Astrocyte of the cerebellum (primary cell): ENCODE results near the gene PLIN3.
"Not testable (repeated sequence)": the region's sequence is repeated elsewhere in the genome, so short reads cannot be mapped to it uniquely, and the experiment has no call there.

Source experiments
- DNase-seq: peaks from one replicate; pipeline ENCODE4 v3.0.0-alpha.2; 2011; ENCODE audit warnings: low read depth
- H3K4me3 ChIP-seq: 2 replicates; pipeline ENCODE4 v1.5.1; 2011; ENCODE audit warnings: mild to moderate bottlenecking, low read depth, low read length, moderate library complexity
- in situ Hi-C: cut with HindIII; loops from 2 replicates; pipeline ENCODE4 v1.10.0; 2017; ENCODE audit warnings: low sequenced_read_pairs
- TF ChIP-seq, protein P1 (sequence below): IDR thresholded peaks from 2 replicates; pipeline ENCODE4 v1.5.1; 2012; ENCODE audit warnings: low read length, low read depth, moderate library complexity, mild to moderate bottlenecking; ENCODE audit errors: missing control alignments

The PLIN3 gene

DNA sequence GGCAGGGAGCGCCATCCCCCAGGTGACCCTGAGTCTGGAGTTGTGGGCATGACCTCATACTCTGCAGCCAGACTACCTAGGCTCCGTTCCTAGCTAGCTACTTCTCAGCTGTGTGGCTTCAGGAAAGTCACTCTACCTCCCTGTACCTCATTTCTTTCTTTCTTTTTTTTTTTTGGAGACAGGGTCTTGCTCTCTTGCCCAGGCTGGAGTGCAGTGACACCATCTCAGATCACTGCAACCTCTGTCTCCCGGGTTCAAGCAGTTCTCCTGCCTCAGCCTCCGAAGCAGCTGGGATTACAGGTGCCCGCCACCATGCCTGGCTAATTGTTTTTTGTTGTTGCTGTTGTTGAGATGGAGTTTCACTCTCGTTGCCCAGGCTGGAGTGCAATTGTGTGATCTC, 15.0 kb downstream of the PLIN3 start:
- in situ Hi-C loops: no loop called here
- no peak for DNase-seq
- H3K4me3 ChIP-seq: no peak overlapping the region
- TF ChIP-seq, protein P1, sequence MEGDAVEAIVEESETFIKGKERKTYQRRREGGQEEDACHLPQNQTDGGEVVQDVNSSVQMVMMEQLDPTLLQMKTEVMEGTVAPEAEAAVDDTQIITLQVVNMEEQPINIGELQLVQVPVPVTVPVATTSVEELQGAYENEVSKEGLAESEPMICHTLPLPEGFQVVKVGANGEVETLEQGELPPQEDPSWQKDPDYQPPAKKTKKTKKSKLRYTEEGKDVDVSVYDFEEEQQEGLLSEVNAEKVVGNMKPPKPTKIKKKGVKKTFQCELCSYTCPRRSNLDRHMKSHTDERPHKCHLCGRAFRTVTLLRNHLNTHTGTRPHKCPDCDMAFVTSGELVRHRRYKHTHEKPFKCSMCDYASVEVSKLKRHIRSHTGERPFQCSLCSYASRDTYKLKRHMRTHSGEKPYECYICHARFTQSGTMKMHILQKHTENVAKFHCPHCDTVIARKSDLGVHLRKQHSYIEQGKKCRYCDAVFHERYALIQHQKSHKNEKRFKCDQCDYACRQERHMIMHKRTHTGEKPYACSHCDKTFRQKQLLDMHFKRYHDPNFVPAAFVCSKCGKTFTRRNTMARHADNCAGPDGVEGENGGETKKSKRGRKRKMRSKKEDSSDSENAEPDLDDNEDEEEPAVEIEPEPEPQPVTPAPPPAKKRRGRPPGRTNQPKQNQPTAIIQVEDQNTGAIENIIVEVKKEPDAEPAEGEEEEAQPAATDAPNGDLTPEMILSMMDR: no peak

DNA sequence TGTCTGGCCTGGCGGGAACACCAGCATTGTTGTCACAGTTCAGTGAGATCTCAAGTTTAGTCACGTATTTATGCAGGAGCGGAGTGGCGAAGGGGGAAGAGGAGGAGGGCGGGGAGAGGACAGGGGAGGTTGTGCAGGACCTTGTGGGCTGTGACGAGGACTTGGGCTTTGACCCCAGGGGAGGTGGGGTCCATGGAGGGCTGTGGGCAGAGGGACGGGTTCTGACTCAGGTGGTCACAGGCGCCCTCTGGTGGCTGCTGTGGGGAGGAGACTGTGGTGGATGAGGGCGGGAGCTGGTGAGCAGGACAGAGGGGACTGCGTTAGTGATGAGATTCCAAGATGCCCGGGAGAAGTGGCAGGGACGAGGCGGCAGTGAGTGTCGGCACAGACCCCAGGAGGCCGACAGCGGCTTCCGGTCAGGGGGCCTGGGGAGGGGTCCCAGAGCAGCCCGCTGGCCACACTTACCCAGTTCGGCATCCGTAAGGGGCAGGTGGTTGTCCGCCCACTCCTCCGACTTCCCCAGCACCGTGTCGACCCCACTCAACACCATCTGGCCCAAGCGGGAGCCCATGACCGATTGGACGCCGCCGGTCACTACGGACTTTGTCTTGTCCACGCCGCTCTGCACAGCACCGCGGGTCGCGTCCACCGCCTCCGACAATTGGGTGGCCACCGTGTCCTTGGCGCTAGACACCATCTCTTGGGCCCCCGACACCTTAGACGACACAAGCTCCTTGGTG, 15.7 kb downstream of the PLIN3 start:
- in situ Hi-C loops: no loop called here
- TF ChIP-seq, protein P1: peak; percentile 91
- H3K4me3 ChIP-seq: no peak overlapping the region
- no peak for DNase-seq

DNA sequence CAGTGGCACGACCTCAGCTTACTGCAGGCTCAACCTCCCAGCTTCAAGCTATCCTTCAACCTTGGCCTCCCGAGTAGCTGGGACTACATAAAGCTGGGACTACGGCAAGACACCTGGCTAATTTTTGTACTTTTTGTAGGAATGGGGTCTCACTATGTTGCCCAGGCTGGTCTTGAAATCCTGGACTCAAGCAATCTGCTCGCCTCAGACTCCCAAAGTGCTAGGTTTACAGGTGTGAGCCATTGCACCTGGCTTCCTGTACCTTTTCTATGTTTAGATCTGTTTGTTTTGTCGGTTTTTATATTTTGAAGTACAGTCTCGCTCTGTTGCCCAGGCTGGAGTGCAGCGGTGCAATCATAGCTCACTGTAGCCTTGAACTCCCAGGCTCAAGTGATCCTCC, 18.4 kb downstream of the PLIN3 start:
- no peak for DNase-seq
- TF ChIP-seq, protein P1: no peak
- H3K4me3 ChIP-seq: no peak overlapping the region
- in situ Hi-C loops: no loop called here

DNA sequence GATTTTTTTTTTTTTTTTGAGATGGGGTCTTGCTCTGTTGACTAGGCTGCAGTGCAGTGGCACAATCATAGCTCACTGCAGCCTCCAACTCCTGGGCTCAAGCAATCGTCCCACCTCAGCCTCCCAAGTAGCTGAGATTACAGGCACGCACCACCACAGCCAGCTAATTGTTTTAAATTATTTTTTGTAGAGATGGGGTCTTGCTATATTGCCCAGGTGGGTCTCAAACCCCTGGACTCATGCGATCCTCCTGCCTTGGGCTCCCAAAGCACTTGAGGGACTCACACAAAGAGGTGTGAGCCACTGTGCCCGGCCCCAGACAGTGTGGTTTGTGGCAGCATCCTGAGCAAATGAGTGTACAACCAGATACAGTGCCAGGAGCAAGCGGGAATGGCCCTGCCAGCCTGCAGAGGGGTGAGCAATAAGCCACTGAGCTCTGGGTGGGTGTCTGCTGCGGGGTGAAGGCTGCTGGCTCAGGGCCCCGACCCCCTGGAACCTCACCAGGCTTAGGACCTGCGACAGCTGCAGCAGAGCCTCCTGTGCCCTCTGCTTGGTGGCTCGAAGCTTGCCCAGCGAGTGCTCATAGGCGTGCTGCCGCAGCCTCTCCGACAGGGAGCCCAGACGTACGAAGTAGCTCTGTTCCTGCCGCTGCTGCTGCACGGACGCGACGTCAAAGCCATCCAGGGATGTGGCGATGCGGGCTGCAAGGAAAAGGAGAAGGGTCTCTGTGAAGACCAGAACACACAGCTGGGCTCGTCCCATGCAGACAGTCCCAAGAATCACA, 20.1 kb downstream of the PLIN3 start:
- no peak for DNase-seq
- TF ChIP-seq, protein P1: no peak
- no peak overlapping the region for H3K4me3 ChIP-seq
- in situ Hi-C loops: no loop called here

DNA sequence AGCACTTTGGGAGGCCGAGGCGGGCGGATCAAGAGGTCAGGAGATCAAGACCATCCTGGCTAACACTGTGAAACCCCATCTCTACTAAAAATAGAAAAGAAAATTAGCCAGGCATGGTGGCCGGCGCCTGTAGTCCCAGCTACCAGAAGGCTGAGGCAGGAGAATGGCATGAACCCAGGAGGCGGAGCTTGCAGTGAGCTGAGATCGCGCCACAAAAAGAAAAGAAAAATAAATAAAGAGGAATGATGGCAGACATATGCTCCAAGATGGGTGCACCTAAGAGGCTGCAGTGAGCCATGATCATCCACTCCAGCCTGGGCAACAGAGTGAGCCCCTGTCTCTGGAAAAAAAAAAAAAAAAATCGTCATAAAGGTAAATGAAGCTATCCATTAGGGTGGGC, 21.5 kb downstream of the PLIN3 start:
- H3K4me3 ChIP-seq, in situ Hi-C loops, DNase-seq: not testable (repeated sequence)

DNA sequence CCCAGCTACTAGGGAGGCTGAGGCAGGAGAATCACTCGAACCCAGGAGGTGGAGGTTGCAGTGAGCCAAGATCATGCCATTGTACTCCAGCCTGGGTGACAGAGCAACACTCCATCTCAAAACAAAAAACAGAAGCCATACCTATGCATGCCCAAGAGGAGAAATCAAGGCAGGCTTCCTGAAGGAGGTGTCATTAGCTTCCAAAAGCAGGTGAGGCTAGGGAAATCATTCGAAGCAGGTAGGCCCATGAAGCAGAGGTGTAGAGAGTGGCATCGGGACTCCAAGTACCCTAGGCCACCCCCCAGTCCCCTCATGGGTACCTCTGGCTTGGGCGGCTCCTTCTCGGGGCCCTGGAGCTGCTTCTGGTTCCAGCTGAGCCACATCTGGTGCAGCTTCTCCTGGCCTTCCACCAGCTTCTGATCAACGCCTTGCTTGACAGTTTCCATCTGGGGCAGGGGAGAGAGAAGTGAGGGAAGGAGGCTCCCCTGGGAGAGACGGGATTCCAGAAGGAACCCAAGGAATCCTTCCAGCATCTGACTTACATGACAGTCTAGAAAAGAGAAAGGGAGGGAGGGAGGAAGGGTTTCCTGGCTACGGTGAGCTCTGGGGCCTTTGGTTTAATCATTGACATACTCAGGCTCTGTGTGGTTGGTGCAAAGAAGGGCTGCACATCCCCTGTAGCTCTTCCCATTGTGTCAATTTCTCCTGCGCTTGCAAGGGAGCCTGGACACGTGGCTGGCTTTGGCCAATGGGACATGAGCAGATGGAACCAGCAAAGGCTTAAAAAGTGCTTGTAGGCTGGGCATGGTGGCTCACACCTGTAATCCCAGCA, 22.9 kb downstream of the PLIN3 start:
- H3K4me3 ChIP-seq: no peak overlapping the region
- in situ Hi-C loops: no loop called here
- TF ChIP-seq, protein P1: no peak
- no peak for DNase-seq
